ENCODE results near the gene SPEN. TPM values are rescaled to one million over a fixed set of nuclear protein-coding genes. Genes with fewer than 3 reads are reported as not detected.

Gene SPEN
- total and polyA plus RNA-seq, 9 of the 15 experiments (the other 6 are each of a cell fraction or from before 2014, with no cell fraction given), result 5.7 to 87.5 (median 27.2) TPM

- TF ChIP-seq BACH1 (tag; IDR thresholded peaks at IDR 0.05) (peak; percentile 59; the same call in 1 of the 2 replicates), KDM1A (IDR thresholded peaks at IDR 0.05) (peak in 1 of 2 experiments; percentile 10; a peak in 2 of 4 replicates), ZNF274 (IDR thresholded peaks at IDR 0.05; ENCODE audit: borderline replicate concordance, low read depth, low read length) (no peak), MAFF (IDR thresholded peaks at IDR 0.05; ENCODE audit: low read length) (peak; percentile 25; the same call in 1 of the 2 replicates), ZNF347 (CRISPR knock-in tag; IDR thresholded peaks at IDR 0.05; ENCODE audit: low read depth) (no peak), ZNF444 (CRISPR knock-in tag; IDR thresholded peaks at IDR 0.05) (peak; percentile 70; the same call in 1 of the 2 replicates), ZNF165 (CRISPR knock-in tag; IDR thresholded peaks at IDR 0.05; ENCODE audit: borderline replicate concordance) (peak; percentile 81), ZNF766 (CRISPR knock-in tag; conservative IDR thresholded peaks at IDR 0.05) (peak; percentile 20), ZNF212 (CRISPR knock-in tag; IDR thresholded peaks at IDR 0.05) (0 out of 2 replicates have a peak, but pooled peaks have one; percentile 51), RBM17 (IDR thresholded peaks at IDR 0.05; ENCODE audit: borderline replicate concordance, low read depth, low read length) (no peak), CREM (IDR thresholded peaks at IDR 0.05; ENCODE audit: low read depth) (no peak; the same call in 1 of the 2 replicates), PCBP1 (IDR thresholded peaks at IDR 0.05; ENCODE audit: low read depth, low read length, poor library complexity, severe bottlenecking) (no peak), ZFP30 (CRISPR knock-in tag; IDR thresholded peaks at IDR 0.05; ENCODE audit: borderline replicate concordance) (no peak), AFF1 (IDR thresholded peaks at IDR 0.05; ENCODE audit: low read depth in 1 of 2, partially characterized antibody in 2 of 2) (peak; percentile 36 to 55), ETV6 (IDR thresholded peaks at IDR 0.05; ENCODE audit: borderline replicate concordance in 1 of 2, low read depth in 2 of 2, low read length in 1 of 2) (no peak), ETV6 (CRISPR knock-in tag; IDR thresholded peaks at IDR 0.05; ENCODE audit: borderline replicate concordance) (no peak), NFATC3 (IDR thresholded peaks at IDR 0.05) (no peak), ZKSCAN1 (IDR thresholded peaks at IDR 0.05; ENCODE audit: low read depth, low read length) (no peak; the same call in 1 of the 2 replicates), ZBTB8A (IDR thresholded peaks at IDR 0.05; ENCODE audit: partially characterized antibody) (no peak)
- TF ChIP-seq, protein P1, sequence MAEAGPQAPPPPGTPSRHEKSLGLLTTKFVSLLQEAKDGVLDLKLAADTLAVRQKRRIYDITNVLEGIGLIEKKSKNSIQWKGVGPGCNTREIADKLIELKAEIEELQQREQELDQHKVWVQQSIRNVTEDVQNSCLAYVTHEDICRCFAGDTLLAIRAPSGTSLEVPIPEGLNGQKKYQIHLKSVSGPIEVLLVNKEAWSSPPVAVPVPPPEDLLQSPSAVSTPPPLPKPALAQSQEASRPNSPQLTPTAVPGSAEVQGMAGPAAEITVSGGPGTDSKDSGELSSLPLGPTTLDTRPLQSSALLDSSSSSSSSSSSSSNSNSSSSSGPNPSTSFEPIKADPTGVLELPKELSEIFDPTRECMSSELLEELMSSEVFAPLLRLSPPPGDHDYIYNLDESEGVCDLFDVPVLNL (CRISPR knock-in tag; IDR thresholded peaks at IDR 0.05; ENCODE audit: low read depth), result peak; percentile 87
- TF ChIP-seq, protein P2, sequence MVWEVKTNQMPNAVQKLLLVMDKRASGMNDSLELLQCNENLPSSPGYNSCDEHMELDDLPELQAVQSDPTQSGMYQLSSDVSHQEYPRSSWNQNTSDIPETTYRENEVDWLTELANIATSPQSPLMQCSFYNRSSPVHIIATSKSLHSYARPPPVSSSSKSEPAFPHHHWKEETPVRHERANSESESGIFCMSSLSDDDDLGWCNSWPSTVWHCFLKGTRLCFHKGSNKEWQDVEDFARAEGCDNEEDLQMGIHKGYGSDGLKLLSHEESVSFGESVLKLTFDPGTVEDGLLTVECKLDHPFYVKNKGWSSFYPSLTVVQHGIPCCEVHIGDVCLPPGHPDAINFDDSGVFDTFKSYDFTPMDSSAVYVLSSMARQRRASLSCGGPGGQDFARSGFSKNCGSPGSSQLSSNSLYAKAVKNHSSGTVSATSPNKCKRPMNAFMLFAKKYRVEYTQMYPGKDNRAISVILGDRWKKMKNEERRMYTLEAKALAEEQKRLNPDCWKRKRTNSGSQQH (CRISPR knock-in tag; IDR thresholded peaks at IDR 0.05), result peak; percentile 81; the same call in 1 of the 2 replicates
Observed at GRCh38 chr1:15835741-15836510, 11.6 kb upstream of the SPEN start (continued).

All from K562 (cell line).